Measurements from ENCODE around the gene DLX4. TPM values are rescaled to one million over a fixed set of nuclear protein-coding genes. Genes with fewer than 3 reads are reported as not detected.

The DLX4 gene
- total RNA-seq, 1 donor from 2014 or later: 0.29 TPM

GRCh38 chr17:49992933-49993422 is 24.0 kb downstream of the DLX4 start:
- H3K27me3 Mint-ChIP-seq (ENCODE audit: unreplicated experiment): peaks cover 34% of the 10 kb centered on the region
- DNase-seq: no peak

GRCh38 chr17:49993423-49994060 is 24.6 kb downstream of the DLX4 start:
- Mint-ChIP-seq H3K4me3 (ENCODE audit: unreplicated experiment) (peak overlapping the region; percentile 92), H3K4me1 (ENCODE audit: low read depth, unreplicated experiment) (peaks cover 10% of the 10 kb centered on the region), H3K27me3 (ENCODE audit: unreplicated experiment) (peaks cover 32% of the 10 kb centered on the region), H3K9me3 (ENCODE audit: unreplicated experiment) (peaks cover 17% of the 10 kb centered on the region), H3K36me3 (ENCODE audit: unreplicated experiment) (no peaks in the 10 kb centered on the region), H3K27ac (ENCODE audit: unreplicated experiment) (no peak overlapping the region)
- no peak for DNase-seq
- no peak for TF ChIP-seq CTCF (IDR thresholded peaks at IDR 0.05; ENCODE audit: partially characterized antibody, unreplicated experiment)

More at GRCh38 chr17:49992933-49993422, 24.0 kb downstream of the DLX4 start:
- Mint-ChIP-seq H3K4me1 (ENCODE audit: low read depth, unreplicated experiment) (peaks cover 10% of the 10 kb centered on the region), H3K9me3 (ENCODE audit: unreplicated experiment) (peaks cover 17% of the 10 kb centered on the region), H3K36me3 (ENCODE audit: unreplicated experiment) (no peaks in the 10 kb centered on the region), H3K27ac (ENCODE audit: unreplicated experiment) (no peak overlapping the region), H3K4me3 (ENCODE audit: unreplicated experiment) (peak overlapping the region; percentile 38)
- TF ChIP-seq CTCF (IDR thresholded peaks at IDR 0.05; ENCODE audit: partially characterized antibody, unreplicated experiment): no peak

GRCh38 chr17:49994085-49995054 is 25.4 kb downstream of the DLX4 start:
- H3K36me3 Mint-ChIP-seq (ENCODE audit: unreplicated experiment): no peaks in the 10 kb centered on the region
- TF ChIP-seq CTCF (IDR thresholded peaks at IDR 0.05; ENCODE audit: partially characterized antibody, unreplicated experiment): peak; percentile 20
- peaks cover 31% of the 10 kb centered on the region for H3K27me3 Mint-ChIP-seq (ENCODE audit: unreplicated experiment)

GRCh38 chr17:49995055-49995738 is 26.2 kb downstream of the DLX4 start, which contains the start of gene DLX3:
Gene DLX3 (minus strand): TSS chr17:49995224. CDS start chr17:49994998, 226 bp downstream.
- no peak for TF ChIP-seq CTCF (IDR thresholded peaks at IDR 0.05; ENCODE audit: partially characterized antibody, unreplicated experiment)
- no peaks in the 10 kb centered on the region for H3K36me3 Mint-ChIP-seq (ENCODE audit: unreplicated experiment)
- peak; percentile 90 for DNase-seq
- H3K4me3 Mint-ChIP-seq (ENCODE audit: unreplicated experiment): peak within 1 kb of the TSS; percentile 92
- H3K27me3 Mint-ChIP-seq (ENCODE audit: unreplicated experiment): peaks cover 29% of the 10 kb centered on the region
- peak within 1 kb of the TSS; percentile 15 for H3K27ac Mint-ChIP-seq (ENCODE audit: unreplicated experiment)
- H3K9me3 Mint-ChIP-seq (ENCODE audit: unreplicated experiment): peaks cover 18% of the 10 kb centered on the region
- peaks cover 10% of the 10 kb centered on the region for H3K4me1 Mint-ChIP-seq (ENCODE audit: low read depth, unreplicated experiment)

More at GRCh38 chr17:49994085-49995054, 25.4 kb downstream of the DLX4 start:
- H3K27ac Mint-ChIP-seq (ENCODE audit: unreplicated experiment): no peak overlapping the region
- H3K9me3 Mint-ChIP-seq (ENCODE audit: unreplicated experiment): peaks cover 18% of the 10 kb centered on the region
- H3K4me3 Mint-ChIP-seq (ENCODE audit: unreplicated experiment): peak overlapping the region; percentile 92
- H3K4me1 Mint-ChIP-seq (ENCODE audit: low read depth, unreplicated experiment): peaks cover 10% of the 10 kb centered on the region
- DNase-seq: no peak

All from glutamatergic neuron (in vitro differentiated cells).